SK-N-SH (cell line): ENCODE measurements around the gene SHC3. TPM values are rescaled to one million over a fixed set of nuclear protein-coding genes. Genes with fewer than 3 reads are reported as not detected.

ENCODE experiments used
- CTCF ChIA-PET: fragments of 300-600, 350-600 bp; formaldehyde crosslinking; extraction: SDS; loops from one replicate; lab custom pipeline; 2021; lab: Yijun Ruan, JAX
- POLR2A ChIA-PET: fragments of 350-600 bp; sonication (Branson Sonifier 250); formaldehyde crosslinking; extraction: SDS; loops from one replicate; lab custom pipeline; 2020; ENCODE audit warnings: antibody characterized with exemption, inconsistent platforms; lab: Yijun Ruan, JAX
- DNase-seq: peaks from one replicate; pipeline ENCODE4 v3.0.0; 2012
- H2AFZ ChIP-seq: fragments of 200-600 bp; sonication (generic); 2 replicates; pipeline ENCODE4 v1.8.1; 2016; ENCODE audit warnings: antibody characterized with exemption, mild to moderate bottlenecking, low read depth
- H3F3A ChIP-seq: fragments of 200-600 bp; sonication (generic); replicated peaks from 2 replicates; pipeline ENCODE3; 2016; ENCODE audit warnings: antibody characterized with exemption, mild to moderate bottlenecking; ENCODE audit not compliant: insufficient read depth
- H3K27ac ChIP-seq, 2 experiments: fragments of 200-500 bp in 1 of 2; fragments of 200-600 bp in 1 of 2; sonication (Bioruptor generic) in 1 of 2; sonication (generic), shearing (Covaris generic) in 1 of 2; 2 replicates each; pipeline versions ENCODE4 v1.5.1 to v1.6.1; 2014 to 2016; ENCODE audit warnings: low read depth in 2 of 2, inconsistent platforms in 1 of 2, low read length in 1 of 2, mild to moderate bottlenecking in 1 of 2, mixed read lengths in 1 of 2
- H3K27me3 ChIP-seq: fragments of 200-600 bp; sonication (generic), shearing (Covaris generic); 2 replicates; pipeline ENCODE4 v1.6.1; 2016; ENCODE audit warnings: mixed run types; ENCODE audit not compliant: insufficient read depth
- H3K36me3 ChIP-seq, 2 experiments: fragments of 200-500 bp in 1 of 2; fragments of 200-600 bp in 1 of 2; sonication (Bioruptor generic) in 1 of 2; sonication (generic) in 1 of 2; replicated peaks in 1 of 2; 2 replicates each; pipeline versions ENCODE3 to v1.5.1; 2014 to 2016; ENCODE audit warnings: low read length in 1 of 2, mild to moderate bottlenecking in 1 of 2; ENCODE audit not compliant: insufficient read depth in 2 of 2, control insufficient read depth in 1 of 2
- H3K4me1 ChIP-seq, 2 experiments: fragments of 200-500 bp in 1 of 2; fragments of 200-600 bp in 1 of 2; sonication (Bioruptor generic) in 1 of 2; sonication (generic), shearing (Covaris generic) in 1 of 2; 2 replicates each; pipeline versions ENCODE4 v1.5.1 to v1.6.1; 2014 to 2016; ENCODE audit warnings: low read depth in 1 of 2, low read length in 1 of 2, mixed run types in 1 of 2; ENCODE audit not compliant: insufficient read depth in 2 of 2, control insufficient read depth in 1 of 2
- H3K4me2 ChIP-seq: fragments of 200-600 bp; sonication (generic), shearing (Covaris generic); 2 replicates; pipeline ENCODE4 v1.6.1; 2017; ENCODE audit warnings: mixed run types
- H3K4me3 ChIP-seq, 2 experiments: fragments of 200-500 bp in 1 of 2; fragments of 200-600 bp in 1 of 2; sonication (Bioruptor generic) in 1 of 2; sonication (generic), shearing (Covaris generic) in 1 of 2; 2 replicates each; pipeline versions ENCODE4 v1.5.1 to v1.8.1; 2014 to 2016; ENCODE audit warnings: low read depth in 2 of 2, inconsistent platforms in 1 of 2, low read length in 1 of 2, mild to moderate bottlenecking in 1 of 2, mixed read lengths in 1 of 2, moderate library complexity in 1 of 2
- H3K79me2 ChIP-seq: fragments of 200-600 bp; sonication (generic); 2 replicates; pipeline ENCODE4 v1.8.1; 2017; ENCODE audit warnings: mild to moderate bottlenecking; ENCODE audit not compliant: insufficient read depth
- H3K9ac ChIP-seq: fragments of 200-600 bp; sonication (generic); 2 replicates; pipeline ENCODE4 v1.6.1; 2017; ENCODE audit warnings: mixed run types
- H3K9me2 ChIP-seq: fragments of 200-600 bp; sonication (generic); 2 replicates; pipeline ENCODE4 v1.6.1; 2017; ENCODE audit warnings: mixed run types
- H3K9me3 ChIP-seq: fragments of 200-600 bp; sonication (generic); 2 replicates; pipeline ENCODE4 v1.6.1; 2017; ENCODE audit warnings: mixed run types, mild to moderate bottlenecking, moderate library complexity
- H4K20me1 ChIP-seq: fragments of 200-600 bp; sonication (generic); 2 replicates; pipeline ENCODE4 v1.6.1; 2017; ENCODE audit warnings: mild to moderate bottlenecking, mixed run types; ENCODE audit not compliant: insufficient read depth
- CTCF ChIP-seq: fragments of 200-600 bp; sonication (generic); IDR thresholded peaks from 2 replicates; pipeline ENCODE4 v1.6.1; 2017; ENCODE audit warnings: antibody characterized with exemption, mild to moderate bottlenecking, moderate library complexity
- ELF1 ChIP-seq: IDR thresholded peaks from 2 replicates; pipeline ENCODE4 v1.4.0; 2012
- EP300 ChIP-seq, 2 experiments: IDR thresholded peaks; 2 replicates each; pipeline versions ENCODE4 v1.4.0 to v1.6.1; 2012; ENCODE audit warnings: borderline replicate concordance in 1 of 2, low read depth in 1 of 2, low read length in 1 of 2
- FOSL2 ChIP-seq: IDR thresholded peaks from 2 replicates; pipeline ENCODE4 v1.4.0; 2012; ENCODE audit warnings: low read depth, mild to moderate bottlenecking, moderate library complexity, borderline replicate concordance
- FOXJ3 ChIP-seq: sonication (generic); formaldehyde crosslinking; IDR thresholded peaks from 2 replicates; pipeline ENCODE4 v1.5.1; 2020; ENCODE audit warnings: mild to moderate bottlenecking, missing genetic modification reagents
- FOXM1 ChIP-seq: IDR thresholded peaks from 2 replicates; pipeline ENCODE4 v1.4.0; 2012; ENCODE audit warnings: low read depth, mild to moderate bottlenecking
- IRF3 ChIP-seq: fragments of 150-350 bp; IDR thresholded peaks from 2 replicates; pipeline ENCODE4 v1.6.1; 2016; ENCODE audit warnings: mild to moderate bottlenecking, low read depth, low read length
- JUND ChIP-seq: IDR thresholded peaks from 2 replicates; pipeline ENCODE4 v1.4.0; 2012
- MAX ChIP-seq: IDR thresholded peaks from 2 replicates; pipeline ENCODE4 v1.4.0; 2012; ENCODE audit warnings: low read depth
- MEF2A ChIP-seq: IDR thresholded peaks from 2 replicates; pipeline ENCODE4 v1.4.0; 2012; ENCODE audit warnings: low read depth, borderline replicate concordance
- RAD21 ChIP-seq: IDR thresholded peaks from 2 replicates; pipeline ENCODE4 v1.6.1; 2012; ENCODE audit warnings: mild to moderate bottlenecking, low read length
- RCOR1 ChIP-seq: fragments of 150-350 bp; IDR thresholded peaks from 2 replicates; pipeline ENCODE4 v1.6.1; 2017; ENCODE audit warnings: antibody characterized with exemption, low read length
- REST ChIP-seq: IDR thresholded peaks from 2 replicates; pipeline ENCODE4 v1.6.1; 2012; ENCODE audit warnings: mild to moderate bottlenecking, low read depth, low read length, moderate library complexity
- RFX5 ChIP-seq: IDR thresholded peaks from 2 replicates; pipeline ENCODE4 v1.6.1; 2012; ENCODE audit warnings: mild to moderate bottlenecking, improper control_type of control experiment, low read length
- RXRA ChIP-seq: IDR thresholded peaks from 2 replicates; pipeline ENCODE4 v1.4.0; 2012; ENCODE audit warnings: low read depth, mild to moderate bottlenecking, borderline replicate concordance
- SMC3 ChIP-seq: IDR thresholded peaks from 2 replicates; pipeline ENCODE4 v1.6.1; 2012; ENCODE audit warnings: low read depth, low read length, improper control_type of control experiment
- TCF12 ChIP-seq: IDR thresholded peaks from 2 replicates; pipeline ENCODE4 v1.4.0; 2012
- TEAD4 ChIP-seq: IDR thresholded peaks from 2 replicates; pipeline ENCODE4 v1.4.0; 2012; ENCODE audit warnings: mild to moderate bottlenecking, borderline replicate concordance; ENCODE audit not compliant: insufficient read depth
- USF1 ChIP-seq: IDR thresholded peaks from 2 replicates; pipeline ENCODE4 v1.4.0; 2012; ENCODE audit warnings: low read depth, borderline replicate concordance
- USF2 ChIP-seq: fragments of 150-350 bp; IDR thresholded peaks from 2 replicates; pipeline ENCODE4 v1.6.1; 2017; ENCODE audit warnings: antibody characterized with exemption, low read length, low read depth, borderline replicate concordance
- YY1 ChIP-seq: IDR thresholded peaks from 2 replicates; pipeline ENCODE4 v1.4.0; 2012; ENCODE audit warnings: low read depth, mild to moderate bottlenecking
- ZBTB33 ChIP-seq: IDR thresholded peaks from 2 replicates; pipeline ENCODE4 v1.4.0; 2012; ENCODE audit warnings: low read depth, borderline replicate concordance
- WGBS: methylation state at CpG from one replicate; pipeline ENCODE4 v1.1.6; 2017; ENCODE audit warnings: low lambda C conversion rate; 5-methylcytosine and 5-hydroxymethylcytosine counted together
- polyA plus RNA-seq, 3 experiments: library from polyadenylated mRNA; depleted of rRNA; stranded (reverse); fragments of >200 nt; gene quantifications; 2 replicates each; pipeline ENCODE4 v1.2.3, GENCODE V29; 2012

Gene SHC3
- polyA plus RNA-seq, 1 of the 3 experiments (the other 2 are of a cell fraction): 3.2 TPM

- no peak for TF ChIP-seq SMC3
- TF ChIP-seq RAD21: no peak
- no peak for TF ChIP-seq JUND
- TF ChIP-seq MEF2A: no peak
These were observed 194.1 kb downstream of the SHC3 start (continued) for GRCh38 chr9:88984543-88984883.

GRCh38 chr9:88983865-88984542 is 194.6 kb downstream of the SHC3 start:
- WGBS: 64% methylated on average over 2 of the region's 2 CpGs

More at GRCh38 chr9:88983865-88984542, 194.6 kb downstream of the SHC3 start:
- Histone ChIP-seq H4K20me1 (no peaks in the 10 kb centered on the region), H3K4me3 (no peak overlapping the region), H3K27me3 (no peaks in the 10 kb centered on the region), H3K36me3 (no peaks in the 10 kb centered on the region), H3K4me1 (no peaks in the 10 kb centered on the region; a peak in 1 of 4 replicates), H3K9me3 (no peaks in the 10 kb centered on the region), H3K9ac (no peak overlapping the region), H3K79me2 (no peaks in the 10 kb centered on the region), H3F3A (peaks cover 3% of the 10 kb centered on the region), H3K9me2 (no peaks in the 10 kb centered on the region), H3K27ac (no peak overlapping the region), H2AFZ (no peak overlapping the region), H3K4me2 (no peak overlapping the region)
- TF ChIP-seq USF1: no peak
- no peak for TF ChIP-seq FOXJ3 (CRISPR knock-in tag)
- no peak for TF ChIP-seq FOXM1
- no peak for TF ChIP-seq REST
- TF ChIP-seq ELF1: no peak
- no peak for TF ChIP-seq EP300 (IDR thresholded peaks at IDR 0.05; ENCODE audit: borderline replicate concordance in 1 of 2, low read depth in 1 of 2, low read length in 1 of 2)
- TF ChIP-seq CTCF: no peak
- no peak for TF ChIP-seq MAX
- TF ChIP-seq FOSL2: no peak
- TF ChIP-seq ZBTB33: no peak
- TF ChIP-seq RFX5: no peak
- no peak for TF ChIP-seq JUND
- TF ChIP-seq RCOR1: no peak
- no peak for TF ChIP-seq TCF12
- TF ChIP-seq TEAD4: no peak
- no peak for TF ChIP-seq RXRA
- TF ChIP-seq IRF3: no peak
- no peak for TF ChIP-seq USF2
- no peak for TF ChIP-seq YY1
- ChIA-PET POLR2A (no interaction called here), CTCF (interaction anchor here (0.7 kb wide), 1 partner anchor 132 kb away, joined by 3 read pairs; no protein-coding TSS in a partner anchor)
- DNase-seq: no peak
